HK-2 (cell line): ENCODE results near the gene DLG5.

ENCODE experiments used
- DNase-seq: peaks from one replicate; pipeline ENCODE4 v3.0.0-alpha.2; 2018; ENCODE audit not compliant: unreplicated experiment

The DLG5 gene, protein sequence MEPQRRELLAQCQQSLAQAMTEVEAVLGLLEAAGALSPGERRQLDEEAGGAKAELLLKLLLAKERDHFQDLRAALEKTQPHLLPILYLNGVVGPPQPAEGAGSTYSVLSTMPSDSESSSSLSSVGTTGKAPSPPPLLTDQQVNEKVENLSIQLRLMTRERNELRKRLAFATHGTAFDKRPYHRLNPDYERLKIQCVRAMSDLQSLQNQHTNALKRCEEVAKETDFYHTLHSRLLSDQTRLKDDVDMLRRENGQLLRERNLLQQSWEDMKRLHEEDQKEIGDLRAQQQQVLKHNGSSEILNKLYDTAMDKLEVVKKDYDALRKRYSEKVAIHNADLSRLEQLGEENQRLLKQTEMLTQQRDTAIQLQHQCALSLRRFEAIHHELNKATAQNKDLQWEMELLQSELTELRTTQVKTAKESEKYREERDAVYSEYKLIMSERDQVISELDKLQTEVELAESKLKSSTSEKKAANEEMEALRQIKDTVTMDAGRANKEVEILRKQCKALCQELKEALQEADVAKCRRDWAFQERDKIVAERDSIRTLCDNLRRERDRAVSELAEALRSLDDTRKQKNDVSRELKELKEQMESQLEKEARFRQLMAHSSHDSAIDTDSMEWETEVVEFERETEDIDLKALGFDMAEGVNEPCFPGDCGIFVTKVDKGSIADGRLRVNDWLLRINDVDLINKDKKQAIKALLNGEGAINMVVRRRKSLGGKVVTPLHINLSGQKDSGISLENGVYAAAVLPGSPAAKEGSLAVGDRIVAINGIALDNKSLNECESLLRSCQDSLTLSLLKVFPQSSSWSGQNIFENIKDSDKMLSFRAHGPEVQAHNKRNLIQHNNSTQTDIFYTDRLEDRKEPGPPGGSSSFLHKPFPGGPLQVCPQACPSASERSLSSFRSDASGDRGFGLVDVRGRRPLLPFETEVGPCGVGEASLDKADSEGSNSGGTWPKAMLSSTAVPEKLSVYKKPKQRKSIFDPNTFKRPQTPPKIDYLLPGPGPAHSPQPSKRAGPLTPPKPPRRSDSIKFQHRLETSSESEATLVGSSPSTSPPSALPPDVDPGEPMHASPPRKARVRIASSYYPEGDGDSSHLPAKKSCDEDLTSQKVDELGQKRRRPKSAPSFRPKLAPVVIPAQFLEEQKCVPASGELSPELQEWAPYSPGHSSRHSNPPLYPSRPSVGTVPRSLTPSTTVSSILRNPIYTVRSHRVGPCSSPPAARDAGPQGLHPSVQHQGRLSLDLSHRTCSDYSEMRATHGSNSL (N-terminal part only)

DNA sequence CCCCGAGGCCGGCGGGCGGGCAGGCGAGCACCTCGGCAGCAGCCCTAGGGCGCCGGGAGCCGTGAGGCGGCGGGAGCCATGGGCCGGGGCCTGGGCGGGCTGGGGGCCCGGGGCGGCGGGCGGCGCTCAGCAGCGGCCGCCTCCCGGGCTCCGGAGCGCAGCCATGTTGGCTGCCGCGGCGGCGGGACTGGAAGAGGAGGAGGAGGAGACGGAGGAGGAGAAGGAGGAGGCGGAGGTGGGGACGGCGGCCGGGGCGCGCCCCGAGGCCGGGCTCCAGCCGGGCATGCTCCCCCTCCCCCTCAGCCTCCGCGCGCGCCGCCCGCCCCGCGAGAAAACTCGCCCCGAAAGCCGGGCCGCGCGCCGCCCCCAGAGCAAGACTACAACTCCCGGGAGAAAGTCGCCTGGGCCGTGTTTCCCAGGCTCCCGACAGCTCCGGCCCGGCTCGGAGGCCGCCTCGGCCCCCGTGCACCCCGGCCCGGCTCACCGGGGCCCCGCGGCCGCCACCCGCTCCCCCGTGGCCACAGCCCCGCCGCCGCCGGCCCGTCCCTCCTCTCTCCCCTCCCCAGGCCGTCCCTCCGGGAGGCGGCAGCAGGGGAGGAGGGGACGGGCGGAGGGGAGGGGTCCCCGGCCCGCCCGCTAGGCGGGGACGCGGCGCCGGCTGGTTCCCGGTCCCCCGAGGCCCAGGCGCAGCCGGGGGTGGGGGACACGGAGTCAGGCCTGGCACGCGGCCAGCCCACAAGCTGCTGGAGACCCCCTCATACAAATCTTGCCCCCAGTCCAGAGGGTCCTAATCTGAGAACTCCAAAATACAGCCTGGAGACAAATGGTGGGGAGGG lies at the start of gene DLG5:
Gene DLG5 (minus strand): TSS at position 190 of the 836 bp plus-strand sequence. CDS start 235 bp downstream, outside the sequence.
- DNase-seq = peak; percentile 80

DNA sequence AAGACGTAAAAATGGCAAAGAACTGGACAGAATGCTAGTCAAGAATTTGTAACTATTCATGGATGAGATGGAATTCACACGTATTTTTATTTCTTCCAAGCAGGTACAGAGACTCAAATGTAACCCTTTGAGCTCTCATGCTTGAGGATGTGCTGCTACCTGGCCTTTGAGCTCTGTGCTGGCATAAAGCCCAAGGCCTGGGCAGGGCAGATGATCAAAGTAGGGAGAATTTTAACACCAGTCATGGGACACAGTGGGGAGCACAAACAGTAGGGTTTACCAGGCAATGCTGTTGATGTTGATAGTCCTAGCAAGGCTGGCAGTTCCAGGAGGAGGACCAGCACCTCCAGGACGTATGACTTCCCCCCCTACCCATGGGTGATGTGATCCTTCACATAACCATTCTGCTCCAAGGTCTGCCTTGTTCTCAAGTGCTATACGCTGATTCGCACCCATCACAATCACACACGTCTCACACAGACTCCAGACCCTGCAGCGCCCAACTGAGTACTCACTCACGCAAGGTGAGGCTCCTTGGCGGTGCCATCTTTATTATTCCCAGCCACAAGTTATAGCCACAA lies 48.6 kb upstream of the DLG5 start:
- DNase-seq = no peak

DNA sequence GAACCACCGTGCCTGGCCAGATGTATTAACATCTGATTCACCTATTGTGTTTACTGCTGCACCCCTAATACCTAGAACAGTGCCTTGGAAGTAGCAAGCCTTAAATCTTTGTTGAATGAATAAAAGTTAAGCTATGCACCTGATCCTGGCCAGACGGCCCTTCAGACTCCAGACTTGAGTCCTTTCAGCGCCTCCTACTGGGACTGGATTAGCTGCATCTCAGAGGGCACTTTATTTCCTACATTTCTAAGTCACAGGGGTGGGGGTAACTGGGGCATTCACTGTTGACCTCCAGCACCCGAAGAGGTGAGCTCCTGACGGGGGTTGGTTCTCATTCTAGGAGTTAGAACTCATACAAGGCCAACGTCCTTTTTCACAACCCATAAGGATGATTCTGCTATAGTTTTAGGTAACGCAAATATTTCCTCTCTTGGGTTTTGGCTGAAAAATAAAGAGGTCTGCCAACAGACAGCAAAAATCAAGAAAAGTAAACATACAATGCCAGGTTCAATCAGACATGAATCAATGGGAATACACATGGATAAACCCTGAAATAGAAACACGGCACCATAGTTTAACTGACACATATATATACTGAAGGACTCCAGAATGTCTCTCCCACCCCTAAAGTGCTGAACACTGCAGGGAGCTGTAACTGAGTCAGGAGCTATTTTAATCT lies 48.0 kb upstream of the DLG5 start:
- no peak for DNase-seq

DNA sequence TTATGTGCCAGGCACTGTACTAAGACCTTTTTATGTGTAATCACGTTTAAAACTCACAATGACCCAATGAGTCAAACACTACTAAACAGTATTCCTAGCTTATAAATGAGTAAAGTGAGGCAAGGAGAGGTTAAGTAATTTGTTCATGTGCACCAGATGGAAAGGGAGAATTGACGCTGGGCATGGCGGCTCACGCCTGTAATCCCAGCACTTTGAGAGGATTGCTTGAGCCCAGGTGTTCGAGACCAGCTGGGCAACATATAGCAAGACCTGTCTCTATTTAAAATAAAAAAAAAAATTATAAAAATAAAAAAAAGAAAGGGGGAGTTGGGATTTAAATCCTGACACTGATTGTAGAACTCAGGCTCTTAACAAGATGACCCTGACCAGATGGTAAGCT lies 46.7 kb upstream of the DLG5 start:
- no peak for DNase-seq

DNA sequence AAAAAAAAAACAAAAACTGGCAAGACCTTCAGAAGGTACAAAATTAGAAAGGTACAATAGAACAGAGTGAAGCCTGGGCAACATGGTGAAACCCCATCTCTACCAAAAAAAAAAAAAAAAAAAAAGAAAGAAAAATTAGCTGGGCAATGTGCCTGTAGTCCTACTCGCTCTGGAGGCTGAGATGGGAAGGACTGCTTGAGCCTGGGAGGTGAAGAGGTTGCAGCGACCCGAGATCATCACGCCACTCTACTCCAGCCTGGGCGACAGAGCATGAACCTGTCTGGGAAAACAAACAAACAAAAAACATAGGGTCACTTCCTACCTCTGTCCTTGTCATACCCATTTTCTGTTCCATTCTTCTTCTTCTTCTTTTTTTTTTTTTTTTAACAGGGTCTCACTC lies 45.6 kb upstream of the DLG5 start:
- no peak for DNase-seq

DNA sequence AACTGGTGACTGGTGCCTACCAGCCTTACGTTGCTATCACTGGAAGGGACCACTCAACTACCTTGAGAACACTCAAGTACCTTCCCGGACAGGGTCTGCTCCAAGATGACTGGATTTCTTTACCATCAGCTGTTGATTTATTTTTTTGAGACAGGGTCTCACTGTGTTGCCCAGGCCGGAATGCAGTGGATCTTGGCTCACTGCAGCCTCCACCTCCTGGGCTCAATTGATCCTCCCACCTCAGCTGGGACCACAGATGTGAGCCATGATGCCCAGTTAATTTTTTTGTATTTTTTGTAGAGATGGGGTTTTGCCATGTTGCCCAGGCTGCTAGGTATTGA lies 45.2 kb upstream of the DLG5 start:
- DNase-seq = no peak

DNA sequence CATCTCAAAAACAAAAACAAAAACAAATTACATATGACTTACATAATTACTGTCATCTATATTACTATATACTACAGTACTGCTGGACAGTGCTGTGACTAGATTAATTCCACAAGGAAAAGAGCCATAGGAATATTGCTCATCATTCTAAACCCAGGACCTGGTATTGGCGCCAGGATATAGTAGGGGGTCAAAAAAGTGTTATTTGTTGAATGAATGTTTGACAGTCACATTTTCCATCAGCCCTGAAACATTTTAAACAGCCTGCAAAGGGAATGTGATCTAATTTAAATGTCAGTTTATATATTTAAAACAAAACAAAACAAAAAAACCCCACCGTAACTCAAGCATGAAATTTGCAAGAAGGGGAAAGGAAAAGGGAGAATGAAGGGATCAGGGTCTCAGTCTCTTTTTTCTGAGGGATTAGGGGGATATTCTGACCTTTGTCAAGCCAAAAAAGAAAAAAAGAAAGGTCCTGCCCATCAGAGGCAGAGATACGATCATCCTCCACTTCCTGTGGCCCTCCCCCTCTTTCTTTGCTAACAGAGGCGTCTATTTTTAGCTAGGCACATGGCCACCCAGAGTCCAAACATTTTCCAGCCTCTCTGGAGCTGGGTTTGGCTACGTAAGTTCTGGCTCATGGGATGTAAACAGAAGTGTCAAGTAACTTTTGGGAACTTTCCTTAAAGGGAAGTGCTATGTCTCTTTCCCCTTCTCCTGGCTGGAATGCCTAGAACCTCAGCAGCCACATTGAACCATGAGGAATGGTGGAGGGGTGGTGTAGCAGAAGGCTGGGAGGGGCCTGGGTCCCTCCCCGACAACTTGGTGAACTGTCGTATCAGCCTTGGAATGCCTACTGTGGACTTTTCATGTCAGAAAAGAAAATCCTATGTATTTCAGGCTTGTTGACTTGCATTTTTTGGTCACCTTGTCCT lies 44.6 kb upstream of the DLG5 start:
- DNase-seq = peak; percentile 37

DNA sequence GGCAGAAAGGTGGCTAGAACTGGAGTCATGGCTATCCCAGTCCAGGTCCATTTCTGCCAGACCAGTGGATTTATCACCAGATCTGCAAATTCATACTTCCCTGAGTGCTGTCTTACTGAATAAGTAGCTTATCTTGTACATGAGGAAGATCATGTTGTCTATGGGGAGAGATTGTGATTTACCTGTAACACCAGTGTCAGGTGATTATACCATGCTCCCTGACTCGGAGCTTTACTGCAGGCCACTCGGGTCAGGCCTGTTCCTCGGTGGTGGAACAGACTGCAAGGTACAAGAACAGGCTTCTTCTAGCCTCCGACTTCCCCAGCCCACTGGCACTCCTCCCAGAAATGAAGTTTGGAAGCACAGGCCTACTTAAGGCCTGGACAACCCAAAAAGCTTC lies 42.6 kb upstream of the DLG5 start:
- no peak for DNase-seq

DNA sequence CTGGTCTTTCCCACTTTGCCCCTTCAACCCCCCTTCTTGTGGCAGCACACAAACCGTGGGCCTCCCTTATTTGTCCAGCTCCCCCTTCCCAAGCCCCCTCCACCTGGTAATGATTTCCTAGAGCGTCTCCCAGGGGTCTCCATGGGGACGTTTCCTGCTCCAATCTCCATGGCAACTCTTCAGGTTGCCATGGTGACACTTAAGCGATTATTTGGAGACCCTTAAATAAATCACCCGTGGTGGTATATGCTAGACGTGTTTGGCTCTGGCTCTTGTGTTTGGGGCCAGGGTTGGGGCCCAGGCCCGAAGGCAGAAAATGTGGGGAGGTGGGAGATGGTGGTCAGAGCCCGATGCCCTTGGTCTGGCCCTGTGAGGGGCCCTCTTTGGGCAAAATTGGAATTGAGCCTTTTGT lies 41.1 kb upstream of the DLG5 start:
- DNase-seq = no peak

DNA sequence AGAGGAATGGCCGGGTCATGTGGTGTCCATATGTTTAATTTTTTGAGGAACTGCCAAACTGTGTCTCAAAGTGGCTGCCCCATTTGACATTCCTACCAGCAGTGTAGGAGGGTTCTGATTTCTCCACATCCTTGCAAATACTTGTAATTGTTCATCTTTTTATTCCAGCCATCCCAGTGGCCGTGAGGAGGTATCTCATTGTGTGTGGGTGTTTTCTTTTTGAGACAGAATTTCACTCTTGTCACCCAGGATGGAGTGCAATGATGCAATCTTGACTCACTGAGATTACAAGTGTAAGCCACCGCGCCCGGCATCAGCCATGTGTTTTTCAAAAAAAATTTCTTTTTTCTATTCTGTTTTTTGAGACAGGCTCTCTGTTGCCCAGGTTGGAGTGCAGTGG lies 38.7 kb upstream of the DLG5 start:
- no peak for DNase-seq

DNA sequence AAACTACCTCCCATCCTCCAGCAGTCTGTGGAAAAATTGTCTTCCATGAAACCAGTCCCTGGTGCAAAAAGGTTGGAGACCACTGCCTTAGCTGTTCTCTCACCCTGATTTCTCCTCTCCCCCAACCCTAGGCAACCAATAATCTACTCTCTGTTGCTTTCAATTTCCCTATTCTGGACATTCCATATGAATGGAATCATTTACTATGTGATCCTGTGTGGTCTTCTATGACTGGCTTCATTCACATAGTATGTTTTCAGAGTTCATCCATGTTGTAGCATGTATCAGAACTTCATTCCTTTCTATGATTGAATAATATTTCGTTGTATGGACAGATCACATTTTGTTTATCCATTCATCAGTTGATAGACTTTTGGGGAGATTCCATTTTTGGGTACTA lies 38.3 kb upstream of the DLG5 start:
- no peak for DNase-seq

DNA sequence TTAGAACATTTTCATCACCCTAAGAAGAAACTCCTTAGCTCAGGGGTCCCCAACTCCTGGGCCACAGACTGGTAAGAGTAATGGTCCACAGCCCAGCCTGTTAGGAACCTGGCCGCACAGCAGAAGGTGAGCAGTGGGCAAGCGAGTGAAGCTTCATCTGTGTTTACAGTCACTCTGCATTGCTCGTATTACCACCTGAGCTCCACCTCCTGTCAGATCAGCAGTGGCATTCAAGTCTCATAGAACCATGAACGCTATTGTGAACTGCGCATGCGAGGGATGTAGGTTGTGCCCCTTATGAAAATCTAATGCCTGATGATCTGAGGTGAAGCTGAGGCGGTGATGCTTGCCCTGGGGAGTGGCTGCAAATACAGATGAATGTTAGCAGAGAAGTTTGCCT lies 37.3 kb upstream of the DLG5 start:
- no peak for DNase-seq

DNA sequence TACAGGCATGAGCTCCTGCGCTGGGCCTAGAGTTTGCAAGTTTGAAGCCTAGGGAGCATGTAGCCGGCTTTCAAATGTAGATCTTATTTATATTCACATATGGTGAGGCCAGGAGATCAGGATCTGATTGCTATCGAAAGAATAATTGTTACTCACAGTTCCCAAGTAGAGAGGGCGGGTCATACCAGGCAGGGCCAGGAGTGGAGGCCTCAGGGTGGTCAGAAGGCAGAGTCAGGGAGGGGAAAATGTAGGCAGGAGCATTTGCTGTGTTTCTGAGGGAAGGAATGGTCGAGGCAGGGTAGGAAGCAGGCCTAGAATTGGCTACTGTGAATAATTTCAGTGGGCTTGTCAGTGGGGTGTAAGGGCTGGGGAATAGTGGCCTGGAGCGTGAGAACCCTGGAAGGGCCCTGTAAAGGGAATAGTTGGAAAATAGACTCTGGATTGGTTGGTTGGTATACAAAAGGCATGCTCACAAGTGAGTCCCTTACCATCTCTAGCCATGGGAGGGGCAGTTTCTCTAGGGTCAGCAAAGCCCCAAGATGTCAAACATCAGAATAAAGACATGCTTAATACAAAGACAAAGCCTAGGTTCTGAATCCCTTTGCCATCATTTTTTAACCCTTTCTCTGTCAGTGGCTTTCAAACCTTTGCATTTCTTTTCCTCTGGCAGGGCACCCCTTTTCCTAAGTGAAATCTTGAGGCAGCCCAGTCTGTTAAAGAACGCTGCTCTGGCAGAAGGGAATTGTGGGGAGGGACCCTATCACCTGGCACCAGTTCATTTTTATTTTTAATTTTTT lies 36.0 kb upstream of the DLG5 start:
- no peak for DNase-seq

DNA sequence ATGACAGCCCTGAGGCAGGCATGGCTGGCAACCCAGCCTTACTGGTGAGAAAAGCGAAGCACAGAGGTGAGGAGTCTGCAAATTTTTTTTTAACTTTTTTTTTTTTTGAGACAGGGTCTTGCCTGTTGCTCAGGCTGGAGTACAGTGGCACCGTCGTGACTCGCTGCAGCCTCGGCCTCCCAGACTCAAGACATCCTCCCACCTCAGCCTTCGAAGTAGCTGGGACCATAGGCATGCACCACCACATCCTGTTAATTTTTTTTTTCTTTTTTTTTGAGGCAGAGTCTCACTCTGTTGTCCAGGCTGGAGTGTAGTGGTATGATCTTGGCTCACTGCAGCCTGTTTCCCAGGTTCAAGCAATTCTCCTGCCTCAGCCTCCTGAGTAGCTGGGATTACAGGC lies 35.1 kb upstream of the DLG5 start:
- DNase-seq = no peak

DNA sequence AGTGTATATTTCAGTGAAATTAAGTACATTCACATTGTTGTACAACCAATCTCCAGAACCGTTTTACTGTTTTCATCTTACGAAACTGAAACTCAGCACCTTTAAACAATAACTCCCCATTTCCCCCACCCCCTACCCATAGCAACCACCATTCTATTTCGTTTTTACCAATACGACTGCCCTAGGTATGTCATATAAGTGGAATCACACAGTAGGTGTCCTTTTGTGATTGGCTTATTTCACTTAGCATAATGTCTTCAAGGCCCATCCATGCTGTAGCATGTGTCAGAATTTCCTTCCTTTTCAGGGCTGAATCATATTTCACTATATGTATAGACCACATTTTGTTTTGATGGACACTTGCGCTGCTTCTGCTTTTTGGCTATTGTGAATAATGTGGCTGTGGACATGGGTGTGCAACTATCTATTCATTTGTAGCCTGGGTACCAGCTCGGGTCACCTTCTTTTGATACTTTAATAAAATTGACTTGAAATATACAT lies 34.3 kb upstream of the DLG5 start:
- DNase-seq = no peak

DNA sequence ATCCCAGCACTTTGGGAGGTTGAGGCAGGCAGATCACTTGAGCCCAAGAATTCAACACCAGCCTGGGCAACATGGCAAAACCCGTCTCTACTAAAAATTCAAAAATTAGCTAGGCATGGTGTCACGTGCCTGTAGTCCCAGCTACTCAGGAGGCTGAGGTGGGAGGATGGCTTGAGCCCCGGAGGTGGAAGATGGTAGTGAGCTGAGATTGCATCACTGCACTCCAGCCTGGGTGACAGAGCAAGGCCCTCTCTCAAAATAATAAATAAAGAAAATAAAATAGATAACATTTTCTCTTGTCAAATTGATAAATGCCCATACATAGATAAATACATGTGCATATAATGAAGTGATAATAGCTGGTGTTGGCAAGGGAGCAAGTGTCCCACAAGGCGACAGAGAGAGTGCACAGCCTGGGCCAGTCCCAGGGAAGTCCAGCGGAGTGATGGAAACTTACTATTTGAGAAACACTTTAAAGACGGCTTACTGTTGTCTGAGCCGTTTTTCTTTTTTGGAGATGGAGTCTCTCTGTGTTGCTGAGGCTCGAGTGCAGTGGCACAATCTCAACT lies 33.4 kb upstream of the DLG5 start:
- no peak for DNase-seq

DNA sequence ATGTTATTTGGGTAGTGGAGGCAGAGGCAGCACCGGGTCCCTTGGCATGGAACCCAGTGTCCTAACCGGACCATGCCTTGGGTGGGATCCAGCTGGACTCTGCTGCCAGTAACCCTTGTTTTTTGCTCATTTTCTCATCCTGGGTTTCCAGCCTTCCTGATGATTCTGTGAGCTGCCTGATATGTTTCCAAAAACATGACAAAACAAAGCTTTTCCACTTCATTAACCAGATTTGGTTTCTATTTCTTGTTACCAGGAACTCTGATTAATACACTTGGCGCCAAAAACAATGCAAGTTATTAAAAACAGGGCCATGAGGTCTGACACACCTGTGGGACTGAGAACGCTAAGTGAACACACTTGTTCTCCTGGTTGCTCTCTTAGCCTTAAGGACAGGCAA lies 32.8 kb upstream of the DLG5 start:
- no peak for DNase-seq

DNA sequence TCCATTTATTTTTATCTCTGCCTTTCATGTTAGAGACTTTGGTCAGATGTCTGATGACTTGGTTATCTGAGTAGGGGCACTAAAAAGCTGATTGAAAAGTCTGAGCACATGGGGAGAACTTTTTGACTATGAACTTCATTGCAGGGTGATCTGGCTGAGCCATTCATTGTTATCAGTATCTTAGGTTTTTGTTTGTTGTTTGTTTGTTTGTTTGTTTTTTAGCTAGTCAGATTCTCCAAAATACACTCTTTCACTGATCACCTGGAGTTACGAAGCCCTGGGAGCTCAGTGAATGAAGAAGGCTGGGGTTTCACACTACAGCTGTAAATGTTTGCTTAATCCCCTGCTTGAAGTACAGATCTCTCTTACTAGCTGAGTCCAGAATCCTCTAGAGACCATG lies 28.6 kb upstream of the DLG5 start:
- no peak for DNase-seq
